ENCODE measurements around the gene TMEM59. TPM values are rescaled to one million over a fixed set of nuclear protein-coding genes. Genes with fewer than 3 reads are reported as not detected.

The TMEM59 gene
- total RNA-seq, 4 donors from 2014 or later = 238 to 466 (median 352) TPM

GRCh38 chr1:54017979-54018378 is 35.0 kb downstream of the TMEM59 start, which contains the start of gene LDLRAD1:
LDLRAD1 (minus strand) TSS chr1:54018186; CDS start chr1:54018112, 74 bp downstream.
- no peak within 1 kb of the TSS for H3K27ac ChIP-seq
- no peaks in the 10 kb centered on the region for H3K36me3 ChIP-seq
- H3K4me3 ChIP-seq = no peak within 1 kb of the TSS
- ATAC-seq = no peak
- peaks cover 25% of the 10 kb centered on the region for H3K27me3 ChIP-seq
- H3K4me1 ChIP-seq = no peaks in the 10 kb centered on the region
- no peaks in the 10 kb centered on the region for H3K9me3 ChIP-seq
- no CpG with 5 or more reads among the region's 6 CpGs for WGBS, 2 donors (ENCODE audit: low coverage in 1 of 2)
- TF ChIP-seq CTCF (IDR thresholded peaks at IDR 0.05) = no peak

GRCh38 chr1:54016343-54017282 is 36.4 kb downstream of the TMEM59 start:
- peaks cover 28% of the 10 kb centered on the region for H3K27me3 ChIP-seq
- no peak for TF ChIP-seq POLR2AphosphoS5 (IDR thresholded peaks at IDR 0.05)
- no peak for TF ChIP-seq POLR2A (IDR thresholded peaks at IDR 0.05)
- no peak for TF ChIP-seq CTCF (IDR thresholded peaks at IDR 0.05)
- TF ChIP-seq EP300 (IDR thresholded peaks at IDR 0.05) = no peak
- ATAC-seq = no peak
- no peak overlapping the region for H3K4me3 ChIP-seq
- no peaks in the 10 kb centered on the region for H3K36me3 ChIP-seq
- no peaks in the 10 kb centered on the region for H3K4me1 ChIP-seq
- WGBS, 2 donors (ENCODE audit: low coverage in 1 of 2) = 60% methylated on average over 8 of the region's 8 CpGs; no CpG with 5 or more reads in 1 of the 2 donors
- no peak overlapping the region for H3K27ac ChIP-seq
- H3K9me3 ChIP-seq = no peaks in the 10 kb centered on the region

- Histone ChIP-seq H3K27me3 (peaks cover 28% of the 10 kb centered on the region), H3K4me3 (no peak overlapping the region), H3K4me1 (no peaks in the 10 kb centered on the region), H3K9me3 (no peaks in the 10 kb centered on the region), H3K27ac (no peak overlapping the region), H3K36me3 (no peaks in the 10 kb centered on the region)
- WGBS, 2 donors (ENCODE audit: low coverage in 1 of 2) = no CpG with 5 or more reads among the region's 17 CpGs
- TF ChIP-seq EP300 (IDR thresholded peaks at IDR 0.05) (no peak), CTCF (IDR thresholded peaks at IDR 0.05) (no peak), POLR2AphosphoS5 (IDR thresholded peaks at IDR 0.05) (no peak), POLR2A (IDR thresholded peaks at IDR 0.05) (no peak)
- ATAC-seq = no peak
Measured at GRCh38 chr1:54014009-54014629, 38.9 kb downstream of the TMEM59 start.

- Histone ChIP-seq H3K9me3 (no peaks in the 10 kb centered on the region), H3K36me3 (no peaks in the 10 kb centered on the region), H3K27me3 (peaks cover 28% of the 10 kb centered on the region), H3K4me3 (no peak overlapping the region), H3K4me1 (no peaks in the 10 kb centered on the region), H3K27ac (no peak overlapping the region)
- TF ChIP-seq CTCF (IDR thresholded peaks at IDR 0.05) (no peak), EP300 (IDR thresholded peaks at IDR 0.05) (no peak), POLR2AphosphoS5 (IDR thresholded peaks at IDR 0.05) (no peak), POLR2A (IDR thresholded peaks at IDR 0.05) (no peak)
- WGBS, 2 donors (ENCODE audit: low coverage in 1 of 2) = 11 to 64% methylated on average over 1 to 5 of the region's 8 CpGs
- no peak for ATAC-seq
Measured at GRCh38 chr1:54013393-54014008, 39.5 kb downstream of the TMEM59 start.

All from gastroesophageal sphincter (tissue), 4 donors.